Retinal pigment epithelial cell (primary cell): ENCODE results near the gene MRPS14.

Experiments used
- DNase-seq: peaks from one replicate; pipeline ENCODE4 v3.0.0-alpha.2; 2010; ENCODE audit warnings: low read depth
- H3K4me3 ChIP-seq: 2 replicates; pipeline ENCODE4 v1.5.1; 2011; ENCODE audit warnings: mild to moderate bottlenecking, low read length, control low read depth, moderate library complexity
- TF ChIP-seq, protein P1 (sequence below): conservative IDR thresholded peaks from 2 replicates; pipeline ENCODE4 v1.5.1; 2011; ENCODE audit warnings: low read depth, low read length, control low read depth, inconsistent platforms

MRPS14 gene

DNA sequence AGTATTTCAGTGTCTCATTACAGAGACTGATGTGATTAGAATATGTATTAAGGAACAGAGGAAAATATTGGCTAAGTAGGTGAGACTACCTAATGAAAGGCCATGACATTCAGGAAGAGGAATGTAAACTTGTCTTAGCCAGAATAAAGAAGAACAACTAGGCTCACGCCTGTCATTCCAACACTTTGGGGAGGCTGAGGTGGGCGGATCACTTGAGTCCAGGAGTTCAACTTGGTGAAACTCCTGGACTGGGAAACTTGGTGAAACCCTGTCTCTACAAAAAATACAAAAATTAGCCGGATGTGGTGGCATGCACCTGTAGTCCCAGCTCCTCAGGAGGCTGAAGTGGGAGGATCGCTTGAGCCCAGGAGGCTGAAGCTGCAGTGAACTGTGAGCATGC is 38.3 kb downstream of the MRPS14 start:
- H3K4me3 ChIP-seq = no peak overlapping the region
- TF ChIP-seq, protein P1, sequence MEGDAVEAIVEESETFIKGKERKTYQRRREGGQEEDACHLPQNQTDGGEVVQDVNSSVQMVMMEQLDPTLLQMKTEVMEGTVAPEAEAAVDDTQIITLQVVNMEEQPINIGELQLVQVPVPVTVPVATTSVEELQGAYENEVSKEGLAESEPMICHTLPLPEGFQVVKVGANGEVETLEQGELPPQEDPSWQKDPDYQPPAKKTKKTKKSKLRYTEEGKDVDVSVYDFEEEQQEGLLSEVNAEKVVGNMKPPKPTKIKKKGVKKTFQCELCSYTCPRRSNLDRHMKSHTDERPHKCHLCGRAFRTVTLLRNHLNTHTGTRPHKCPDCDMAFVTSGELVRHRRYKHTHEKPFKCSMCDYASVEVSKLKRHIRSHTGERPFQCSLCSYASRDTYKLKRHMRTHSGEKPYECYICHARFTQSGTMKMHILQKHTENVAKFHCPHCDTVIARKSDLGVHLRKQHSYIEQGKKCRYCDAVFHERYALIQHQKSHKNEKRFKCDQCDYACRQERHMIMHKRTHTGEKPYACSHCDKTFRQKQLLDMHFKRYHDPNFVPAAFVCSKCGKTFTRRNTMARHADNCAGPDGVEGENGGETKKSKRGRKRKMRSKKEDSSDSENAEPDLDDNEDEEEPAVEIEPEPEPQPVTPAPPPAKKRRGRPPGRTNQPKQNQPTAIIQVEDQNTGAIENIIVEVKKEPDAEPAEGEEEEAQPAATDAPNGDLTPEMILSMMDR = no peak
- DNase-seq = no peak

DNA sequence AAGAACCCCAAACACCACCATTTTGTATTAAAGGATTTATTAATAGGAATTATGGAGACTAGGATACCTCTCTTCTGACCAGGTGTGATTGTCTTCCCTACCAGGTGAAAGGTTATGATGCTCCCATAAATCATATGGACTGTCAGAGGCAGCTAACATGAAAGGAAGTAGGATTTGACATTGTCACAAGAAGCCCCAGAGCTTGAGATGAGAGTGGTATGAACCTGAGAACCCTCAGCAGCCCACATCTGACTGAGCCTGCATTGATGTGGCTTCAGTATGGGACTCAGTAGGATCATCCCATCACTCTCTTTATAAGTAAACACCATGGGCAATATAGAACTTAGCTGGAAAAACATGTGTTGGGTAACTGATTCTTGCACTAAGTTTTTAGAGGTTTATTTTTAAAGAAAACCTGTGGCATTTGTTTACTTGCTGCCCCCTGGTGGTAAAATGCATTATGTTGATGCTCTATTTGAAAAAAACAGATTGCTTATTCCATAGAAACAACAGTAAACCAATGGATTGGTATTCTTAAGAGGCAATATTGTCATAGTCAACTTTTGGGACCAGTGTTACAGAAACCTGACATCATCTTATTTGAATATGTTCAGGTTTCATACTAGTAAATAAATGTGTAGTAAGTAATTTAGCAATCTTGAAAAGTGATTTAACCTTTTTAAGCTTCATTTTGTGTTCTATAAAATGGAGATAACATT is 40.1 kb downstream of the MRPS14 start:
- TF ChIP-seq, protein P1 = peak; percentile 57
- no peak for DNase-seq
- H3K4me3 ChIP-seq = no peak overlapping the region

DNA sequence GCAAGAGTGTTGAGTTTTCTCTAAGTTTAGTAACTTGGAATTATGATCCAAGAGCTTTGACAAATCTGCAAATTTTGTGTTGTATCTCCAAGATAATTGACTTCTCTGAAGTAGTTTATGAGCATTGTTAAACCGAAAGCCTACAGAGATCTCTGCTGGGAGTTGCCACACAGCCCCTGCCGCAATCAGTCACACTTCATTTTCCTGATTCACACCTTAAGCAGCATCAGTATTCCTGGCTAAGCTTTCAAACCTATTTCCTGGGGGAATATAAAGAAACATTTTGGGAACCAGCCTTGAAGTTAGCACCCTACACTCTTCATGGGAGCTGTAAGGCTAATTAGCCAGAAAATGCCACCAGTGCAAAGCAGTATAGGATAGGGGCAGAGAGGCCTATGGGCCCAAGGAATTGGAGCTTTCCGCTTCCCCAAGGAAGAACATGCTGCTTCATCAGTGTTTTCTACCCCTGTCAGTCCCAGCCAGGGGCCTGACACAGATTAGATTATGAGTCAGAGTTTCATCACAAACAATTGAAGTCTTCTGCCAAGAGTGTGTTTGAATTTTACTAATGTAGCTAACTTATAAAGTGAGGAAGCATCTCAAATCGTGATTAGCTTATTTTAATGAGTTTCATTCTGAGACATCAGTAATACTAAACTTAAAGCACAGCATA is 46.7 kb downstream of the MRPS14 start:
- no peak overlapping the region for H3K4me3 ChIP-seq
- TF ChIP-seq, protein P1 = no peak
- no peak for DNase-seq

DNA sequence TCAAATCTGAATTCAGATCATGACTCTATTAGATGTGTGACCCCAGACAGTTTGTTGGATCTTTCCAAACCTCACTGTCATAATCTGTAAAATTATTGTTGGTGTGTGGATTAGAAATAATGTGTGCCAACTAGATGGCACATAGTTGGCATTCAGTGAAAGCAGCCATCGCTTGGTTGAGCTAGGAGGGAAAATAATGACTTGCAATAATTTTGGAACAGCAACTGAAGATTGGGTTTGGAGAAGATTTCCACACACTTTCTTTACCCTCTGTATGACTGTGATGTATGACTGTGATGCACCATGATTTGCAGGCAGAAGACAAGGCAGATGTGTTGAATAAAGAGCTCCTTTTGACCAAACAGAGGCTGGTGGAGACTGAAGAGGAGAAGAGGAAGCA is 47.5 kb downstream of the MRPS14 start:
- TF ChIP-seq, protein P1 = no peak

DNA sequence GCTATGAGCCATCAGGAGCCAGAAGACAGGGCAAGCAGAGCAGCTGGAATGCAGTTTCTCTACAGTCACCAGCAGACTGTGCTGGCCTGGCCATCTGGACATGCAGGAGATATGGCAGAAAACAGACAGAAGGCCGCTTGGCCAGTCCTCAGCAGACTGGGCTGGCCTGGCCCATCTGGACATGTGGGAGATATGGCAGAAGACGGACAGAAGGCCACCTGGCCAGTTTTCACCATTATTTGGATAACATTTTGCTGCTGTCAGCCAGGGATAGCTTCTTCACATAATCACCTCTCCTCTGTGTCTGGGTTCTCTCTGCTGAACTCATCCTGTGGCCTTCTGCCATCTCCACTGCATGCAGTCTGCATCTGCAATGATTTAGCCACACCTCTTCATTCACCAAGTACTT is 48.5 kb downstream of the MRPS14 start:
- TF ChIP-seq, protein P1 = no peak
- no peak for DNase-seq
- H3K4me3 ChIP-seq = no peak overlapping the region

More for the DNA sequence above, 47.5 kb downstream of the MRPS14 start:
- H3K4me3 ChIP-seq = no peak overlapping the region
- DNase-seq = no peak

DNA sequence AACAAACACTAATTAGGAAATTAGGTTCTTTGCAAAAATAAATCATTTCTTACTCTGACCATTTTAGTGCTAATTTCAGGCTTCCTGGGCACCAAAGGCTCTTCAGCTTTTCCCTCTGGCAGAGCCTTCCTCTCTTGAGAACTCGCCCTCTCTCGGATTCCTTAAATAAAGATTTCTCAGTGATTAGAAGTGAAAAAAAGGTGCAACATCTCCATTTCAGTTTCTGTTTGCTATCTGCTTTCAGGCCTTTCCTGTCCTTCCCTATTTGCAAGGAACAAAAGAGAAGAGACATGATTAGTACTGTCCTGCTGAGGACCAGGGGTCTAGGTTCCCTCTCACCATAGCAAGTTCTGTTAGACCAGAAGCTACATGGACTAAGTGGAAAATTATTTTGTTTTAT is 51.3 kb downstream of the MRPS14 start:
- TF ChIP-seq, protein P1 = no peak
- DNase-seq = no peak
- no peak overlapping the region for H3K4me3 ChIP-seq

DNA sequence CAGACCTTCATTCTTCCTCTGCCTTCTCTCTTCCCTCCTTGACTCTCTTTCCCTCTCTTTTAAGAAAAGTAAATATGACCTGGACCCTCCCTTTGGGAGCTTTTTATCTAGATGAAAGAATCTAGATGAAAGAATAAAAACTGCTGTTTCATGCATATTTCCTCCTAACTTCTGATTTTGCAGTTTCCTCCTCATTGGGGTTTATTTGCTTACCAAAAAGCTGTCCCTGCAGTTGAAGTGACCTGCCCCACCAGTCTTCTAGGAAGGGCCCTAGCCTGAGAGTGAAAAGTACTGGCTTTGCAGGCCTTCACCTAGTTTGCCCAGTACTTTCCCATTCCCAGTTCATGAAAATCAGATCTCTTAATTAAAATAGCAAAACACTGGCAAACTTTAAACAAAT is 51.8 kb downstream of the MRPS14 start:
- no peak overlapping the region for H3K4me3 ChIP-seq
- no peak for DNase-seq
- TF ChIP-seq, protein P1 = no peak
